ENCODE measurements around the gene CD40. TPM values are rescaled to one million over a fixed set of nuclear protein-coding genes. Genes with fewer than 3 reads are reported as not detected.
"Not testable (repeated sequence)": the region's sequence is repeated elsewhere in the genome, so short reads cannot be mapped to it uniquely, and the experiment has no call there.

The CD40 gene
- total and polyA plus RNA-seq, 2 donors, result 3.1 to 21.3 TPM

- peak overlapping the region; percentile 45 for H3K27ac ChIP-seq (ENCODE audit: low read depth)
Observed at GRCh38 chr20:46085179-46085851, 32.8 kb upstream of the CD40 start.

GRCh38 chr20:46087161-46087560 lies 31.0 kb upstream of the CD40 start:
- Histone ChIP-seq H3K27ac (ENCODE audit: low read depth) (no peak overlapping the region), H3K4me3 (ENCODE audit: low read depth, low read length) (no peak overlapping the region), H3K36me3 (ENCODE audit: insufficient read depth) (no peaks in the 10 kb centered on the region), H3K4me1 (ENCODE audit: insufficient read depth) (peaks cover 5% of the 10 kb centered on the region)
- no peak for DNase-seq (ENCODE audit: extremely low spot score)
- 35% methylated on average over 8 of the region's 8 CpGs for WGBS

More at GRCh38 chr20:46085179-46085851, 32.8 kb upstream of the CD40 start:
- no peak for DNase-seq (ENCODE audit: extremely low spot score)
- Histone ChIP-seq H3K4me1 (ENCODE audit: insufficient read depth) (peaks cover 5% of the 10 kb centered on the region), H3K36me3 (ENCODE audit: insufficient read depth) (no peaks in the 10 kb centered on the region), H3K4me3 (ENCODE audit: low read depth, low read length) (no peak overlapping the region)
- 30% methylated on average over 4 of the region's 4 CpGs for WGBS

- DNase-seq (ENCODE audit: extremely low spot score), result no peak
- Histone ChIP-seq H3K4me3 (ENCODE audit: low read depth, low read length) (peak overlapping the region; percentile 89), H3K36me3 (ENCODE audit: insufficient read depth) (no peaks in the 10 kb centered on the region), H3K4me1 (ENCODE audit: insufficient read depth) (peaks cover 2% of the 10 kb centered on the region), H3K27ac (ENCODE audit: low read depth) (peak overlapping the region; percentile 100)
- 3% methylated on average over 22 of the region's 22 CpGs for WGBS
Observed at GRCh38 chr20:46088409-46089166, 29.5 kb upstream of the CD40 start.

- Histone ChIP-seq H3K4me1 (ENCODE audit: insufficient read depth) (peaks cover 2% of the 10 kb centered on the region), H3K36me3 (ENCODE audit: insufficient read depth) (no peaks in the 10 kb centered on the region), H3K4me3 (ENCODE audit: low read depth, low read length) (peak overlapping the region; percentile 89), H3K27ac (ENCODE audit: low read depth) (peak overlapping the region; percentile 100)
- under 1% methylated on average over 31 of the region's 31 CpGs for WGBS
- no peak for DNase-seq (ENCODE audit: extremely low spot score)
Observed at GRCh38 chr20:46089167-46089416, 29.0 kb upstream of the CD40 start.

GRCh38 chr20:46089417-46090388 lies 28.4 kb upstream of the CD40 start, which contains the start of gene NCOA5:
TSS of gene NCOA5 (minus strand) at chr20:46089962. CDS start at chr20:46079424, 10,538 bp downstream.
- no peaks in the 10 kb centered on the region for H3K36me3 ChIP-seq (ENCODE audit: insufficient read depth)
- peaks cover 2% of the 10 kb centered on the region for H3K4me1 ChIP-seq (ENCODE audit: insufficient read depth)

GRCh38 chr20:46091622-46092535 lies 26.2 kb upstream of the CD40 start:
- not testable (repeated sequence) for H3K4me3 ChIP-seq (ENCODE audit: low read depth, low read length); H3K4me1 ChIP-seq (ENCODE audit: insufficient read depth); H3K36me3 ChIP-seq (ENCODE audit: insufficient read depth); H3K27ac ChIP-seq (ENCODE audit: low read depth); DNase-seq (ENCODE audit: extremely low spot score)
- 95% methylated on average over 52 of the region's 52 CpGs for WGBS

More at GRCh38 chr20:46089417-46090388, 28.4 kb upstream of the CD40 start, which contains the start of gene NCOA5:
- Histone ChIP-seq H3K27ac (ENCODE audit: low read depth) (peak within 1 kb of the TSS; percentile 100), H3K4me3 (ENCODE audit: low read depth, low read length) (peak within 1 kb of the TSS; percentile 89)
- peak; percentile 84 for DNase-seq (ENCODE audit: extremely low spot score)
- under 1% methylated on average over 100 of the region's 100 CpGs for WGBS

GRCh38 chr20:46093531-46093930 lies 24.6 kb upstream of the CD40 start:
- 70% methylated on average over 2 of the region's 2 CpGs for WGBS
- Histone ChIP-seq H3K4me1 (ENCODE audit: insufficient read depth) (no peaks in the 10 kb centered on the region), H3K27ac (ENCODE audit: low read depth) (no peak overlapping the region), H3K36me3 (ENCODE audit: insufficient read depth) (no peaks in the 10 kb centered on the region), H3K4me3 (ENCODE audit: low read depth, low read length) (no peak overlapping the region)
- no peak for DNase-seq (ENCODE audit: extremely low spot score)

- Histone ChIP-seq H3K36me3 (ENCODE audit: insufficient read depth) (no peaks in the 10 kb centered on the region), H3K4me3 (ENCODE audit: low read depth, low read length) (no peak overlapping the region), H3K4me1 (ENCODE audit: insufficient read depth) (no peaks in the 10 kb centered on the region), H3K27ac (ENCODE audit: low read depth) (no peak overlapping the region)
- DNase-seq (ENCODE audit: extremely low spot score), result no peak
- 32% methylated on average over 48 of the region's 48 CpGs for WGBS
Observed at GRCh38 chr20:46099491-46100287, 18.4 kb upstream of the CD40 start.

GRCh38 chr20:46100444-46100843 lies 17.7 kb upstream of the CD40 start:
- H3K27ac ChIP-seq (ENCODE audit: low read depth); DNase-seq (ENCODE audit: extremely low spot score); H3K4me1 ChIP-seq (ENCODE audit: insufficient read depth); H3K4me3 ChIP-seq (ENCODE audit: low read depth, low read length); H3K36me3 ChIP-seq (ENCODE audit: insufficient read depth): not testable (repeated sequence)
- WGBS, result 84% methylated on average over 7 of the region's 7 CpGs

GRCh38 chr20:46100988-46101387 lies 17.1 kb upstream of the CD40 start:
- WGBS, result 81% methylated on average over 5 of the region's 5 CpGs
- Histone ChIP-seq H3K4me1 (ENCODE audit: insufficient read depth) (no peaks in the 10 kb centered on the region), H3K27ac (ENCODE audit: low read depth) (no peak overlapping the region), H3K4me3 (ENCODE audit: low read depth, low read length) (no peak overlapping the region), H3K36me3 (ENCODE audit: insufficient read depth) (no peaks in the 10 kb centered on the region)
- DNase-seq (ENCODE audit: extremely low spot score), result no peak

- 80% methylated on average over 3 of the region's 3 CpGs for WGBS
Observed at GRCh38 chr20:46101957-46102356, 16.2 kb upstream of the CD40 start.

GRCh38 chr20:46102940-46103339 lies 15.2 kb upstream of the CD40 start:
- no peak overlapping the region for H3K27ac ChIP-seq (ENCODE audit: low read depth)
- no peaks in the 10 kb centered on the region for H3K4me1 ChIP-seq (ENCODE audit: insufficient read depth)
- no peaks in the 10 kb centered on the region for H3K36me3 ChIP-seq (ENCODE audit: insufficient read depth)
- H3K4me3 ChIP-seq (ENCODE audit: low read depth, low read length), result no peak overlapping the region
- DNase-seq (ENCODE audit: extremely low spot score), result no peak
- 88% methylated on average over 3 of the region's 3 CpGs for WGBS

More at GRCh38 chr20:46101957-46102356, 16.2 kb upstream of the CD40 start:
- no peaks in the 10 kb centered on the region for H3K36me3 ChIP-seq (ENCODE audit: insufficient read depth)
- no peak for DNase-seq (ENCODE audit: extremely low spot score)
- H3K4me1 ChIP-seq (ENCODE audit: insufficient read depth), result no peaks in the 10 kb centered on the region
- no peak overlapping the region for H3K27ac ChIP-seq (ENCODE audit: low read depth)
- H3K4me3 ChIP-seq (ENCODE audit: low read depth, low read length), result no peak overlapping the region

Measured in urinary bladder (tissue), 4 donors.